Heart left ventricle (tissue), 13 donors: Measurements from ENCODE around the gene GRAMD4.

Experiments
- CTCF ChIP-seq, 12 donors: fragments of 200-600 bp; sonication (generic) in 4 of 12; IDR thresholded peaks; one replicate each; pipeline versions ENCODE4 v1.5.0 to v1.8.0; 2018 to 2022; ENCODE audit warnings: antibody characterized with exemption in 12 of 12, mild to moderate bottlenecking in 5 of 12
- POLR2A ChIP-seq, 2 donors: fragments of 450-650 bp; IDR thresholded peaks; one replicate each; pipeline ENCODE4 v1.6.1; 2017; ENCODE audit warnings: antibody characterized with exemption in 2 of 2, mild to moderate bottlenecking in 2 of 2, moderate library complexity in 2 of 2
- donor health status: ischemic (EF 13 %, LVEDD 7.1; RV severe dilation, severe dysfunction).
- donor health status: DM: no; HTN: yes; CAD: no.
- donor health status: DM: no; HTN: no; CAD: no.
- donor health status: ischemic (EF 25% LVEDD 6.9; RV normal size, moderate dysfunction).
- donor health status: ischemic (EF 25% LVEDD 5.7; RV mildly dilated, moderate dysfunction).
- donor health status: ischemic (EF 35%, LVEDD 5.7; RV mildly dilated, moderate dysfunction).
- donor health status: nonischemic (EF 11% LVEDD 7.7; RV severe dilation, severe dysfunction).
- donor health status: DM: yes; HTN: yes; CAD: no.
- donor health status: PGD.
- donor health status: ischemic (EF 29% LVEDD 5.4; RV normal size, mild dysfunction).
- donor health status: nonischemic (EF 23%, LVEDD 6.1; RV moderate dilation, normal function).

GRCh38 chr22:46619240-46619829 lies 851 bp upstream of the GRAMD4 start:
- TF ChIP-seq CTCF (IDR thresholded peaks at IDR 0.05) (no peak), POLR2A (IDR thresholded peaks at IDR 0.05) (no peak)
